Uterus (tissue), 2 donors: ENCODE data around the gene MID1.

Experiments used
- POLR2A ChIP-seq, 2 donors: fragments of 450-650 bp; IDR thresholded peaks; one replicate each; pipeline ENCODE4 v1.6.1; 2016; ENCODE audit warnings: antibody characterized with exemption in 2 of 2, mild to moderate bottlenecking in 1 of 2, moderate library complexity in 1 of 2
- TF ChIP-seq, protein P1 (sequence below), 4 experiments: fragments of 200-600 bp in 2 of 4; fragments of 450-650 bp in 2 of 4; sonication (generic) in 2 of 4; IDR thresholded peaks; one replicate each; pipeline ENCODE4 v1.5.1; 2016 to 2019; ENCODE audit warnings: antibody characterized with exemption in 4 of 4, mild to moderate bottlenecking in 2 of 4, moderate library complexity in 1 of 4

DNA sequence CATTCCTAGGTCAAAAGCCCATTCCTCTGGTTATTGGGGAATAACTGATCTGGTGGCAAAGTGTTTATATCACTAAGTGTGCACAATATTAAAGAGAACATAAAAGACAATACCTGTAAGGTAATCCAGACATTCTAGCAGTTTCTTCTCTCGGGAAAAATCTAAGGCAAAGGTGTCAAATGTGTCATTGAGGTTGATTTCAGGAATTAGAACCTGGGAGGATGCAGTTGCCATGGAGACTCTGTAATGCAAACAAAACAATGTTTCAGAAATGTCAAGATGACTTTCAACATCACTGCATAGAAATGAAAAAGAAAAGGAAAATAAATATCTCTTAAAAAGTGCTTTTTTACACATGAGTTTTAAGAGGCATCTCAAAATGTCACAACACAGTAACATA, 145.9 kb downstream of the MID1 start:
- TF ChIP-seq, protein P1, sequence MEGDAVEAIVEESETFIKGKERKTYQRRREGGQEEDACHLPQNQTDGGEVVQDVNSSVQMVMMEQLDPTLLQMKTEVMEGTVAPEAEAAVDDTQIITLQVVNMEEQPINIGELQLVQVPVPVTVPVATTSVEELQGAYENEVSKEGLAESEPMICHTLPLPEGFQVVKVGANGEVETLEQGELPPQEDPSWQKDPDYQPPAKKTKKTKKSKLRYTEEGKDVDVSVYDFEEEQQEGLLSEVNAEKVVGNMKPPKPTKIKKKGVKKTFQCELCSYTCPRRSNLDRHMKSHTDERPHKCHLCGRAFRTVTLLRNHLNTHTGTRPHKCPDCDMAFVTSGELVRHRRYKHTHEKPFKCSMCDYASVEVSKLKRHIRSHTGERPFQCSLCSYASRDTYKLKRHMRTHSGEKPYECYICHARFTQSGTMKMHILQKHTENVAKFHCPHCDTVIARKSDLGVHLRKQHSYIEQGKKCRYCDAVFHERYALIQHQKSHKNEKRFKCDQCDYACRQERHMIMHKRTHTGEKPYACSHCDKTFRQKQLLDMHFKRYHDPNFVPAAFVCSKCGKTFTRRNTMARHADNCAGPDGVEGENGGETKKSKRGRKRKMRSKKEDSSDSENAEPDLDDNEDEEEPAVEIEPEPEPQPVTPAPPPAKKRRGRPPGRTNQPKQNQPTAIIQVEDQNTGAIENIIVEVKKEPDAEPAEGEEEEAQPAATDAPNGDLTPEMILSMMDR (IDR thresholded peaks at IDR 0.05), result no peak
- no peak for TF ChIP-seq POLR2A (IDR thresholded peaks at IDR 0.05)
